Measurements from ENCODE around the gene ENTREP3.
"Not testable (repeated sequence)": the region's sequence is repeated elsewhere in the genome, so short reads cannot be mapped to it uniquely, and the experiment has no call there.

ENTREP3 gene

GRCh38 chr1:155255243-155256007 is at the start of gene ENTREP3:
TSS of gene ENTREP3 (minus strand) at chr1:155255483. CDS start at chr1:155254877, 606 bp downstream.
- DNase-seq = peak; percentile 84

GRCh38 chr1:155304558-155305063 is 49.3 kb upstream of the ENTREP3 start:
- no peak for DNase-seq

GRCh38 chr1:155301342-155301841 is 46.1 kb upstream of the ENTREP3 start, which contains the start of gene PKLR:
TSS of gene PKLR (minus strand) at chr1:155301438. CDS start at chr1:155301395, 43 bp downstream.
- DNase-seq = no peak

GRCh38 chr1:155300553-155301329 is 45.5 kb upstream of the ENTREP3 start:
- DNase-seq = no peak

- DNase-seq = no peak
Measured at GRCh38 chr1:155300024-155300423, 44.7 kb upstream of the ENTREP3 start.

- no peak for DNase-seq
Measured at GRCh38 chr1:155297384-155297783, 42.1 kb upstream of the ENTREP3 start.

GRCh38 chr1:155296661-155297060 is 41.4 kb upstream of the ENTREP3 start:
- DNase-seq = no peak

GRCh38 chr1:155295942-155296267 is 40.6 kb upstream of the ENTREP3 start:
- DNase-seq = no peak

GRCh38 chr1:155295183-155295941 is 40.1 kb upstream of the ENTREP3 start:
- DNase-seq = no peak

GRCh38 chr1:155294520-155295182 is 39.4 kb upstream of the ENTREP3 start:
- no peak for DNase-seq

GRCh38 chr1:155293086-155293749 is 37.9 kb upstream of the ENTREP3 start:
- no peak for DNase-seq

- not testable (repeated sequence) for DNase-seq
Measured at GRCh38 chr1:155291006-155291405, 35.7 kb upstream of the ENTREP3 start.

- no peak for DNase-seq
Measured at GRCh38 chr1:155287987-155288543, 32.8 kb upstream of the ENTREP3 start.

GRCh38 chr1:155286544-155286943 is 31.3 kb upstream of the ENTREP3 start:
- DNase-seq = no peak

- DNase-seq = no peak
Measured at GRCh38 chr1:155285631-155286044, 30.4 kb upstream of the ENTREP3 start.

- DNase-seq = no peak
Measured at GRCh38 chr1:155285063-155285462, 29.8 kb upstream of the ENTREP3 start.

GRCh38 chr1:155284476-155284875 is 29.2 kb upstream of the ENTREP3 start:
- no peak for DNase-seq

GRCh38 chr1:155282488-155283091 is 27.3 kb upstream of the ENTREP3 start:
- DNase-seq = no peak

- DNase-seq = no peak
Measured at GRCh38 chr1:155279268-155279667, 24.0 kb upstream of the ENTREP3 start.

GRCh38 chr1:155278689-155279160 is 23.4 kb upstream of the ENTREP3 start:
- DNase-seq = no peak

All from CD4-positive, alpha-beta T cell treated with Interleukin-17A for 4 hours (primary cell).